ENCODE results near the gene CRABP2. TPM values are rescaled to one million over a fixed set of nuclear protein-coding genes. Genes with fewer than 3 reads are reported as not detected.

The CRABP2 gene
- total RNA-seq, 1 donor from 2014 or later = 1.4 TPM

GRCh38 chr1:156714830-156715229 is 9.4 kb upstream of the CRABP2 start:
- no peak for DNase-seq (ENCODE audit: low spot score)
- no peaks in the 10 kb centered on the region for H3K9me3 Mint-ChIP-seq
- intact Hi-C loops (cut with micrococcal nuclease) = no loop called here
- no peak overlapping the region for H3K4me3 Mint-ChIP-seq
- H3K4me1 Mint-ChIP-seq (ENCODE audit: low read depth) = no peaks in the 10 kb centered on the region
- H3K27ac Mint-ChIP-seq = no peak overlapping the region
- H3K36me3 Mint-ChIP-seq (ENCODE audit: low read depth) = peaks cover 10% of the 10 kb centered on the region
- H3K27me3 Mint-ChIP-seq (ENCODE audit: insufficient read depth) = no peaks in the 10 kb centered on the region

DNA sequence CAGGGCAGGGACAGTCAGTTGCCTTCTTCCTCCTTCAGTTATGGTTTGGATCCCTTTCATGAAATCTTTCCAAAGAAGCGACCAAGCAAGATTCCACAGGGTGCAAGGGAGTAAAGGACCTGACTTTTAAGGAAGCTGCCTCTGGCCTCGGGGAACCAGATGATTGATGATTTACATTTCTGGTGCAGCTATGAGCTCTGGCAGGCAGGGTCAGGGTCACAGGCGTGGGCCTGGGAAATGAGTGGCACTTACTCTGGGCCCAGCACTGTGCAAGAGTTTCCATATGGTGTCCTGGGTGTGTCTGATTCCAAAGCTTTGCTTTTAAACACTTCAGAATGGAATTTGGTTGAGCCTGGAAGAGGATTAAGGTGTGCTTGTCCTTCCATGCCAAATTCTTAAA is 7.2 kb upstream of the CRABP2 start:
- Mint-ChIP-seq H3K9me3 (no peaks in the 10 kb centered on the region), H3K27ac (no peak overlapping the region), H3K27me3 (ENCODE audit: insufficient read depth) (peaks cover 7% of the 10 kb centered on the region), H3K36me3 (ENCODE audit: low read depth) (peaks cover 9% of the 10 kb centered on the region), H3K4me1 (ENCODE audit: low read depth) (no peaks in the 10 kb centered on the region), H3K4me3 (no peak overlapping the region)
- no peak for DNase-seq (ENCODE audit: low spot score)
- intact Hi-C loops (cut with micrococcal nuclease) = no loop called here

GRCh38 chr1:156711011-156711817 is 5.8 kb upstream of the CRABP2 start:
- H3K36me3 Mint-ChIP-seq (ENCODE audit: low read depth) = peaks cover 2% of the 10 kb centered on the region
- no peak overlapping the region for H3K4me3 Mint-ChIP-seq
- no peak for DNase-seq (ENCODE audit: low spot score)
- H3K27ac Mint-ChIP-seq = no peak overlapping the region
- H3K27me3 Mint-ChIP-seq (ENCODE audit: insufficient read depth) = peaks cover 12% of the 10 kb centered on the region
- intact Hi-C loops (cut with micrococcal nuclease) = no loop called here
- H3K9me3 Mint-ChIP-seq = no peaks in the 10 kb centered on the region
- peaks cover 8% of the 10 kb centered on the region for H3K4me1 Mint-ChIP-seq (ENCODE audit: low read depth)

GRCh38 chr1:156709757-156710489 is 4.5 kb upstream of the CRABP2 start:
- H3K27ac Mint-ChIP-seq = no peak overlapping the region
- H3K9me3 Mint-ChIP-seq = no peaks in the 10 kb centered on the region
- intact Hi-C loops (cut with micrococcal nuclease) = loop anchor here (5.0 kb wide), 2 partner anchors 88 to 217 kb away; no protein-coding TSS in a partner anchor
- H3K27me3 Mint-ChIP-seq (ENCODE audit: insufficient read depth) = peaks cover 23% of the 10 kb centered on the region
- peaks cover 15% of the 10 kb centered on the region for H3K4me1 Mint-ChIP-seq (ENCODE audit: low read depth)
- H3K36me3 Mint-ChIP-seq (ENCODE audit: low read depth) = no peaks in the 10 kb centered on the region
- H3K4me3 Mint-ChIP-seq = no peak overlapping the region
- DNase-seq (ENCODE audit: low spot score) = no peak

DNA sequence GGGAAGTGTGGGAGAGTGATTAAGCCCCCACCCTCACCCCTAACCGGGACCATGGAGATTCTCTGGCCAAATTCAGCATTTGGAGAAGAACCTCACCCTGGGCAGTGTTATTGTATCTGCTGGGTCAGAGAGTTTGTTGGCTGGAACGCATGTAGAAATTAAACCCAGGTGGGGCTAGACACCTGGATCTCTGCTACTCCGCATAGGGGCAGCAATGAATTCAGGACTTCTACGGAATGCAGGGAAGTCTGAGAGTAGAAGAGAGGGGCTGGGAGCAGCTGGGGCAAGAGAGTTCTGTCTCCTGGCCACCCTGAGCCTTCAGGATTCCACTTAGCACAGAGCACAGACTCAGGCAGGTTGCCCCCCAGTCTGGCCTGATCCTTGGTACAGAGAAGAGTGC is 3.6 kb upstream of the CRABP2 start:
- Mint-ChIP-seq H3K9me3 (no peaks in the 10 kb centered on the region), H3K4me3 (no peak overlapping the region), H3K4me1 (ENCODE audit: low read depth) (peaks cover 22% of the 10 kb centered on the region), H3K36me3 (ENCODE audit: low read depth) (no peaks in the 10 kb centered on the region), H3K27ac (no peak overlapping the region), H3K27me3 (ENCODE audit: insufficient read depth) (peaks cover 29% of the 10 kb centered on the region)
- no peak for DNase-seq (ENCODE audit: low spot score)
- intact Hi-C loops (cut with micrococcal nuclease) = loop anchor here (5.0 kb wide), 2 partner anchors 87 to 218 kb away; no protein-coding TSS in a partner anchor

- Mint-ChIP-seq H3K27me3 (ENCODE audit: insufficient read depth) (peaks cover 37% of the 10 kb centered on the region), H3K36me3 (ENCODE audit: low read depth) (no peaks in the 10 kb centered on the region), H3K9me3 (no peaks in the 10 kb centered on the region), H3K4me3 (no peak overlapping the region), H3K4me1 (ENCODE audit: low read depth) (peaks cover 23% of the 10 kb centered on the region), H3K27ac (no peak overlapping the region)
- no peak for DNase-seq (ENCODE audit: low spot score)
- intact Hi-C loops (cut with micrococcal nuclease) = loop anchor here (5.0 kb wide), 2 partner anchors 86 to 219 kb away; no protein-coding TSS in a partner anchor
Observed at GRCh38 chr1:156708218-156708661, 2.9 kb upstream of the CRABP2 start.

- H3K27ac Mint-ChIP-seq = no peak overlapping the region
- peaks cover 39% of the 10 kb centered on the region for H3K27me3 Mint-ChIP-seq (ENCODE audit: insufficient read depth)
- H3K36me3 Mint-ChIP-seq (ENCODE audit: low read depth) = no peaks in the 10 kb centered on the region
- intact Hi-C loops (cut with micrococcal nuclease) = loop anchor here (2.0 to 5.0 kb wide), 3 partner anchors 19 to 220 kb away; no protein-coding TSS in a partner anchor
- H3K4me3 Mint-ChIP-seq = no peak overlapping the region
- H3K9me3 Mint-ChIP-seq = no peaks in the 10 kb centered on the region
- peaks cover 23% of the 10 kb centered on the region for H3K4me1 Mint-ChIP-seq (ENCODE audit: low read depth)
- DNase-seq (ENCODE audit: low spot score) = no peak
Observed at GRCh38 chr1:156707417-156708217, 2.2 kb upstream of the CRABP2 start.

- intact Hi-C loops (cut with micrococcal nuclease) = loop anchor here (1.0 to 5.0 kb wide), 4 partner anchors 18 to 220 kb away; no protein-coding TSS in a partner anchor
- H3K36me3 Mint-ChIP-seq (ENCODE audit: low read depth) = no peaks in the 10 kb centered on the region
- H3K4me3 Mint-ChIP-seq = peak overlapping the region; percentile 85
- peaks cover 39% of the 10 kb centered on the region for H3K27me3 Mint-ChIP-seq (ENCODE audit: insufficient read depth)
- H3K4me1 Mint-ChIP-seq (ENCODE audit: low read depth) = peaks cover 23% of the 10 kb centered on the region
- H3K27ac Mint-ChIP-seq = peak overlapping the region; percentile 58
- H3K9me3 Mint-ChIP-seq = no peaks in the 10 kb centered on the region
- DNase-seq (ENCODE audit: low spot score) = no peak
Observed at GRCh38 chr1:156706657-156707416, 1.5 kb upstream of the CRABP2 start.

GRCh38 chr1:156705918-156706656 is 704 bp upstream of the CRABP2 start:
- H3K36me3 Mint-ChIP-seq (ENCODE audit: low read depth) = no peaks in the 10 kb centered on the region
- H3K27me3 Mint-ChIP-seq (ENCODE audit: insufficient read depth) = peaks cover 43% of the 10 kb centered on the region
- H3K4me1 Mint-ChIP-seq (ENCODE audit: low read depth) = peaks cover 24% of the 10 kb centered on the region
- peak overlapping the region; percentile 85 for H3K4me3 Mint-ChIP-seq
- intact Hi-C loops (cut with micrococcal nuclease) = loop anchor here (1.0 to 5.0 kb wide), 5 partner anchors 17 to 221 kb away; no protein-coding TSS in a partner anchor
- DNase-seq (ENCODE audit: low spot score) = peak; percentile 47
- H3K27ac Mint-ChIP-seq = peak overlapping the region; percentile 29
- H3K9me3 Mint-ChIP-seq = no peaks in the 10 kb centered on the region

DNA sequence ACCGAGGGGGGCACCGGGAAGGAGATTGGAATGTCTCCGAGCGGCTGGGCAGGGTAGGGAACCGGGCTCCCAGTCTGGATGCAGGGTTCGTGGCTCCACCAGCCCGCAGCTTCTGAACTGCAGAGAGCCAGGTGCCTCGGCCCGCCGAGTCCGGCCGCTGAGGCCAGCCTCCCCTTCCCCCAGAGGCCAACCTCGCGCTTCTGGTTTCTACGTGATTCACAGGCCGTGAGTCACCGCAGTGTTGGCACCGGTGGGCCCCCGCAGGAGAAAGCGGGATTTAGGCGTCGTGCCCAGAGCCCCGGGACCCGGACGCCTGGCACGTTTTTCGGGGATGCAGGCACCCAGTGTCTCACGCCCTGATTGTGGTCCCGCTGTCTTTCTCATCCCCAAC is 458 bp downstream of the CRABP2 start:
- Mint-ChIP-seq H3K4me1 (ENCODE audit: low read depth) (peaks cover 28% of the 10 kb centered on the region), H3K4me3 (peak overlapping the region; percentile 85), H3K36me3 (ENCODE audit: low read depth) (no peaks in the 10 kb centered on the region), H3K9me3 (no peaks in the 10 kb centered on the region), H3K27ac (no peak overlapping the region), H3K27me3 (ENCODE audit: insufficient read depth) (peaks cover 43% of the 10 kb centered on the region)
- no peak for DNase-seq (ENCODE audit: low spot score)
- intact Hi-C loops (cut with micrococcal nuclease) = loop anchor here (1.0 to 5.0 kb wide), 3 partner anchors 45 to 222 kb away; no protein-coding TSS in a partner anchor

DNA sequence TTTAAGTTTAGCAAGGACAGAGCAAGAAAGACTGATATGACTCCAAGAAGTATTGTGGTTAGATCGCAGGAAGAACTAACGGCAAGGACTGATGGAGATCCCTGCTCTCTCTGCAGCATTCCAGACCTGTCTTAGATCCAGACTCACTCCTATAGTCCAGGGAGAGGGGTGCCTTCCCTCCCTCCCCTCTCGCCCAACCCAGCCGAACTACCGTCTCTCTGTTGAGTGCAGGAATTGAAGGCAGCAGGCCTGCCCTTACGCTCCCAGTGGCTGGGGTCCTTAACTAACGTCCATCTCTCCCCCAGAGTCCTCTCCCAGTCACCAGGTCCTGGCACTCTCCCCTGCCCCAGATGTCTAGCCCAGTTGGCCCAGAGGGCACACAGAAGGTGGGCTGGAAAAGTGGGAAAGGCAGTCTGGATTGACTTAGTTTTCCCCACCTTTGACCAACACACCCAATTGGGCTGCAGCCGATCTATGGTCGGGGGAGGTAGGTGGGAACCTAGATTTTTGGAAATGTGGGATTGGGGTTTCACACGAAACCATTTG is 1.1 kb downstream of the CRABP2 start:
- no peak overlapping the region for H3K27ac Mint-ChIP-seq
- H3K4me1 Mint-ChIP-seq (ENCODE audit: low read depth) = peaks cover 28% of the 10 kb centered on the region
- no peak for DNase-seq (ENCODE audit: low spot score)
- H3K27me3 Mint-ChIP-seq (ENCODE audit: insufficient read depth) = peaks cover 45% of the 10 kb centered on the region
- H3K9me3 Mint-ChIP-seq = no peaks in the 10 kb centered on the region
- H3K36me3 Mint-ChIP-seq (ENCODE audit: low read depth) = no peaks in the 10 kb centered on the region
- intact Hi-C loops (cut with micrococcal nuclease) = no loop called here
- H3K4me3 Mint-ChIP-seq = peak overlapping the region; percentile 31

All from activated T-helper 1 cell treated with anti-CD3 and anti-CD28 coated beads, Interleukin-12 subunit alpha, Interleukin-12 subunit beta, Interleukin-2, Interleukin-4 antibody, amounts not matched to agents 30 ng/mL and 10 ng/mL and 1 ng/mL, durations not matched to agents 14 hours and 24 hours and 36 hours (primary cell).